ENCODE results near the gene COL1A2. TPM values are rescaled to one million over a fixed set of nuclear protein-coding genes. Genes with fewer than 3 reads are reported as not detected.

COL1A2 gene
- total and polyA plus RNA-seq, 2 donors from 2014 or later = 51.4 to 149 TPM

DNA sequence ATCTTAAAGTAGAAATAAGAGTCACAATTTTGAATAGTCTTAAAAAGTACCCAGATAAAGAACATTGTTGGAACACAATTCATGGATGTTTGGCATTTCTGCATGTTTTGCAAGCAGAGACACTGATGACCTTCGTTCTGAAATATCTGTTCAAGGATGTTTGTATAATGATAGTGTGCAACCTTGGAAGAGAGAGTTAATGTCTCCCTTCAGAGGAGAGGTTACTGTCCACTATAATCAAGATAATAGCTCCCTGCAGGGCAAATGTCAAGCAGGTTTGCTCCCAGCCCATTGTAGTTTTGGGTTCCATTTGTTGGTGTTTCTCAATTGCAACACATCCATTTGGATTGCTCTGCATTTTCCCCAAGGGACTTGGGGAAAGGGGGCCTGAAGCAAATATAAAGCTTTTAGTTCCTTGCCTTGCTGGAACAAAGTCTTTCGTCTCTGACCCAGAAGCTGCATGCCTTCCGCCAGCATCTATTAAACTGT lies 45.2 kb downstream of the COL1A2 start:
- Histone ChIP-seq H3K4me3 (ENCODE audit: low read length in 3 of 3) (no peak overlapping the region), H3K27ac (ENCODE audit: low read depth in 2 of 2, low read length in 2 of 2) (no peak overlapping the region), H3K9ac (ENCODE audit: low read length in 3 of 3) (no peak overlapping the region), H3K9me3 (ENCODE audit: control insufficient read depth in 2 of 3, insufficient read depth in 1 of 3, low read length in 3 of 3) (no peaks in the 10 kb centered on the region), H3K4me1 (ENCODE audit: control insufficient read depth in 2 of 3, insufficient read depth in 2 of 3, low read depth in 1 of 3, low read length in 3 of 3) (no peaks in the 10 kb centered on the region), H3K36me3 (ENCODE audit: control insufficient read depth in 2 of 3, insufficient read depth in 3 of 3, low read length in 3 of 3) (no peaks in the 10 kb centered on the region), H3K27me3 (ENCODE audit: control insufficient read depth, insufficient read depth, low read length) (no peaks in the 10 kb centered on the region)
- FAIRE-seq (no peak), DNase-seq (no peak)
- no peak for TF ChIP-seq CTCF (IDR thresholded peaks at IDR 0.05; ENCODE audit: borderline replicate concordance, extremely low read depth, insufficient read depth)
- intact Hi-C loops (cut with DNase I) = loop anchor here (5.0 kb wide), 1 partner anchor 153 kb away; no protein-coding TSS in a partner anchor

- TF ChIP-seq CTCF (IDR thresholded peaks at IDR 0.05; ENCODE audit: borderline replicate concordance, extremely low read depth, insufficient read depth) = no peak
- H3K27me3 ChIP-seq (ENCODE audit: control insufficient read depth, insufficient read depth, low read length) = no peaks in the 10 kb centered on the region
- H3K36me3 ChIP-seq (ENCODE audit: control insufficient read depth in 2 of 3, insufficient read depth in 3 of 3, low read length in 3 of 3) = no peaks in the 10 kb centered on the region
- H3K9me3 ChIP-seq (ENCODE audit: control insufficient read depth in 2 of 3, insufficient read depth in 1 of 3, low read length in 3 of 3) = no peaks in the 10 kb centered on the region
- H3K4me1 ChIP-seq (ENCODE audit: control insufficient read depth in 2 of 3, insufficient read depth in 2 of 3, low read depth in 1 of 3, low read length in 3 of 3) = no peaks in the 10 kb centered on the region
- no peak for FAIRE-seq
- H3K9ac ChIP-seq (ENCODE audit: low read length in 3 of 3) = no peak overlapping the region
- no peak overlapping the region for H3K27ac ChIP-seq (ENCODE audit: low read depth in 2 of 2, low read length in 2 of 2)
- peak in 1 of 5 donors; percentile 29 for DNase-seq
- intact Hi-C loops (cut with DNase I) = no loop called here
- H3K4me3 ChIP-seq (ENCODE audit: low read length in 3 of 3) = no peak overlapping the region
Observed at GRCh38 chr7:94440451-94441039, 45.9 kb downstream of the COL1A2 start.

DNA sequence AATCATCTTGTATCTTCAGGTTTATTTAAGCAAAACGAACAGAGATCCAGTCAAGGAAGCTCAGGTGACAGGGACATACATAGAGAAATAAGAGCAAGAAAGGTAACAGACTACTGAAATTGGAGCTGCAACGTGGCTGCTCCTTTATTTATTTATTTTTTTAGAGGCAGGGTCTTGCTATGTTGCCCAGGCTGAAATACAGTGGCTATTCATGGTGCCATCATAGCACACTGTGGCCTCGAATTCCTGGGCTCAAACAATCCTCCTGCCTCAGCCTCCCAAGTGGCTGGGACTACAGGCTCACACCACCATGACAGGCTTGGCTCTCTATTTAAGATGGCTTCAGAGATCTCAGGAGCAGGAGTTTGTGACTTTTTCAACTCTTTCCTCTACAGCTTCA lies 46.4 kb downstream of the COL1A2 start:
- no peak for DNase-seq

More for the DNA sequence above, 46.4 kb downstream of the COL1A2 start:
- Histone ChIP-seq H3K27ac (ENCODE audit: low read depth in 2 of 2, low read length in 2 of 2) (no peak overlapping the region), H3K27me3 (ENCODE audit: control insufficient read depth, insufficient read depth, low read length) (no peaks in the 10 kb centered on the region), H3K9ac (ENCODE audit: low read length in 3 of 3) (no peak overlapping the region), H3K4me3 (ENCODE audit: low read length in 3 of 3) (no peak overlapping the region), H3K4me1 (ENCODE audit: control insufficient read depth in 2 of 3, insufficient read depth in 2 of 3, low read depth in 1 of 3, low read length in 3 of 3) (no peaks in the 10 kb centered on the region), H3K9me3 (ENCODE audit: control insufficient read depth in 2 of 3, insufficient read depth in 1 of 3, low read length in 3 of 3) (no peaks in the 10 kb centered on the region), H3K36me3 (ENCODE audit: control insufficient read depth in 2 of 3, insufficient read depth in 3 of 3, low read length in 3 of 3) (no peaks in the 10 kb centered on the region)
- no peak for TF ChIP-seq CTCF (IDR thresholded peaks at IDR 0.05; ENCODE audit: borderline replicate concordance, extremely low read depth, insufficient read depth)
- no peak for FAIRE-seq
- intact Hi-C loops (cut with DNase I) = no loop called here

Data from kidney (tissue), 14 donors.